KOPT-K1 (cell line): ENCODE measurements around the gene GNA12.

ENCODE experiments used
- H3K27ac ChIP-seq: fragments of 200-600 bp; sonication (generic); 2 replicates; pipeline ENCODE4 v1.5.1; 2016; ENCODE audit warnings: antibody characterized with exemption, mild to moderate bottlenecking, low read depth, low read length; ENCODE audit not compliant: poor library complexity, severe bottlenecking
- H3K36me3 ChIP-seq: fragments of 200-600 bp; sonication (generic); 2 replicates; pipeline ENCODE4 v1.5.1; 2017; ENCODE audit warnings: antibody characterized with exemption, mild to moderate bottlenecking, low read length, moderate library complexity; ENCODE audit not compliant: insufficient read depth
- H3K9me3 ChIP-seq: fragments of 200-600 bp; sonication (generic); 2 replicates; pipeline ENCODE4 v1.5.1; 2017; ENCODE audit warnings: antibody characterized with exemption, low read length, mild to moderate bottlenecking; ENCODE audit not compliant: insufficient read depth, poor library complexity, severe bottlenecking

The GNA12 gene

GRCh38 chr7:2799253-2799652 is 44.9 kb downstream of the GNA12 start:
- Histone ChIP-seq H3K9me3 (no peaks in the 10 kb centered on the region), H3K27ac (no peak overlapping the region), H3K36me3 (peaks cover 6% of the 10 kb centered on the region; the same call in 1 of the 2 replicates)

DNA sequence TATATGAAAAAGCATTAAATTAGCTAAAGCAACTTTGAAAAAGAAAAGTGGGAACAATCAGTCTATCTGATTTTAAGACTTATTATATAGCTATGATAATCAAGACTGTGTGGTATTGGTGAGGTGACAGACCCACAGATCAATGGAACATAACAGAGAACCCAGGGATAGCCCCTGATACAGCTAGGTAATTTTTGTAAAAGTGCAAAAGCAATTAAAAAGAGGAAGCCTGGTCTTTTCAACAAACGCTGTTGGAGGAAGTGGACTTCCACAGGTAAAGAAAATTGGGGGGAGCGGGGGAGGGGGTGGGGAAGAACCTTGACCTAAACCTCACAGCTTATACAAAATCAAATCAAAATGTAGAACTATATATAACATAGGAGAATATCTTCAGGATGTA is 45.4 kb downstream of the GNA12 start:
- Histone ChIP-seq H3K36me3 (peaks cover 12% of the 10 kb centered on the region; the same call in 1 of the 2 replicates), H3K27ac (no peak overlapping the region), H3K9me3 (no peaks in the 10 kb centered on the region)

- no peaks in the 10 kb centered on the region for H3K9me3 ChIP-seq
- no peak overlapping the region for H3K27ac ChIP-seq
- peaks cover 29% of the 10 kb centered on the region; the same call in 1 of the 2 replicates for H3K36me3 ChIP-seq
These were observed 47.5 kb downstream of the GNA12 start for GRCh38 chr7:2796358-2797352.

GRCh38 chr7:2795906-2796305 is 48.2 kb downstream of the GNA12 start:
- Histone ChIP-seq H3K36me3 (peaks cover 33% of the 10 kb centered on the region; the same call in 1 of the 2 replicates), H3K9me3 (no peaks in the 10 kb centered on the region), H3K27ac (no peak overlapping the region)

GRCh38 chr7:2794836-2795636 is 49.1 kb downstream of the GNA12 start:
- H3K36me3 ChIP-seq, result peaks cover 33% of the 10 kb centered on the region; the same call in 1 of the 2 replicates
- H3K27ac ChIP-seq, result no peak overlapping the region
- no peaks in the 10 kb centered on the region for H3K9me3 ChIP-seq

GRCh38 chr7:2792856-2793487 is 51.1 kb downstream of the GNA12 start:
- Histone ChIP-seq H3K36me3 (peaks cover 33% of the 10 kb centered on the region; the same call in 1 of the 2 replicates), H3K27ac (no peak overlapping the region)

GRCh38 chr7:2792235-2792634 is 51.9 kb downstream of the GNA12 start:
- no peaks in the 10 kb centered on the region for H3K9me3 ChIP-seq
- no peak overlapping the region for H3K27ac ChIP-seq
- peaks cover 33% of the 10 kb centered on the region; the same call in 1 of the 2 replicates for H3K36me3 ChIP-seq

More at GRCh38 chr7:2792856-2793487, 51.1 kb downstream of the GNA12 start:
- no peaks in the 10 kb centered on the region for H3K9me3 ChIP-seq

- Histone ChIP-seq H3K9me3 (no peaks in the 10 kb centered on the region), H3K36me3 (peaks cover 33% of the 10 kb centered on the region; the same call in 1 of the 2 replicates), H3K27ac (no peak overlapping the region)
These were observed 52.7 kb downstream of the GNA12 start for GRCh38 chr7:2791390-2791789.

DNA sequence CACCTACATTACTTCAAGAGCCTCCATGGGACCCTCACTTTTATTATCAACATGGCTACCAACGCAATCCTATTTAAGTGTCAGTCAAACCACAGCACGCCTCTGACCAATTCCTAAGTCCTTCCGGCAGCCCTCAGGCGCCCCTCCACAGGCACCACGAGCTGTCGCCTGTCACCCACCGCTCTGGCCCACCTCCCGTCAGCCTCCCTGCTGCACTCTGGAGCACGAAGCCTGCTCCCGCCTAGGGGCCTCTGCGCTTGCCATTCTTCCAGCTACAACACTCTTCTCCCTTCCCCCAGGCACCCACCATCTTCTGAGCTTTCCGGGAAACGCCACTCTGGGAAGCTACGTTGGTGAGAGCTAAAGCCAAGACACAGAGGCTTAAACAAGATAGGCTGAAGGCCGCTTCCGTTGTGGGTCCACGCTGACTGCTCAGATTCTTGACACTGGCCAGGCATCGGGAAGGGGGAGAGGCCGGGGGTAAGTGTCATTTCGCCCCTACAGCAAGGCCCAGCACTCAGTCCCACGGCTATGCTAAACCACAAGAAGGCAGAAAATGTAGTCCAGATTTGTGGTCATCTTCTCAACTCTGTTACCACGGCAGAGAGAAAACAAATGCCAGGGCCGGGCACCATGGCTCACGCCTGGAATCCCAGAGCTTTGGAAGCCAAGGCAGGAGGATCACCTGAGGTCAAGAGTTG is 56.7 kb downstream of the GNA12 start:
- Histone ChIP-seq H3K9me3 (no peaks in the 10 kb centered on the region), H3K27ac (no peak overlapping the region), H3K36me3 (peaks cover 11% of the 10 kb centered on the region; the same call in 1 of the 2 replicates)

DNA sequence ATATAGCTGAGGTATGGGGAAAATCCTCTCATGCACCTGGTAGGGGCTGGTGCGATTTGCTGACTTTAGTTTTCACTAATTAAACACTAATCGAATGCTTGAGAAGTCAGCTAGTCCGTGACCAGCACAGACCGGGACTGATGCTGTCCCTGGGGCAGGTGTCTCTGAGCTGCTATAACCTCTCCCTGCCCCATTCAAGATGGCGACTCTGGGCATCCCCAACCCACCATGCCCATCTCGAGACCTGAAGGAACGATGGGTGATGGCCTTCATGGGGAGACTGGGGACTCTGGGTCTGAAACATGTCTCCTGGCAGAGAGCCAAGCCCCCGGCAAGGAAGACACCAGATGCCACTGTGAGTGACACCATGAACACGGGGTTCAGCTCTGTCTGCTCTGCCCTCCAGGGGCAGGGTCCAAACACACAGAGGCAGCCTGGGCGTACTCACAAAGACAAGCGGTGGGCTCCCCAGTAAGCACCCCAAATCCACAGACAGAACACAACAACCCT is 57.4 kb downstream of the GNA12 start:
- H3K27ac ChIP-seq, result no peak overlapping the region
- H3K36me3 ChIP-seq, result peaks cover 5% of the 10 kb centered on the region; the same call in 1 of the 2 replicates
- no peaks in the 10 kb centered on the region for H3K9me3 ChIP-seq

- no peaks in the 10 kb centered on the region; the same call in 1 of the 2 replicates for H3K36me3 ChIP-seq
- no peak overlapping the region for H3K27ac ChIP-seq
- H3K9me3 ChIP-seq, result no peaks in the 10 kb centered on the region
These were observed 59.0 kb downstream of the GNA12 start for GRCh38 chr7:2785071-2785500.

DNA sequence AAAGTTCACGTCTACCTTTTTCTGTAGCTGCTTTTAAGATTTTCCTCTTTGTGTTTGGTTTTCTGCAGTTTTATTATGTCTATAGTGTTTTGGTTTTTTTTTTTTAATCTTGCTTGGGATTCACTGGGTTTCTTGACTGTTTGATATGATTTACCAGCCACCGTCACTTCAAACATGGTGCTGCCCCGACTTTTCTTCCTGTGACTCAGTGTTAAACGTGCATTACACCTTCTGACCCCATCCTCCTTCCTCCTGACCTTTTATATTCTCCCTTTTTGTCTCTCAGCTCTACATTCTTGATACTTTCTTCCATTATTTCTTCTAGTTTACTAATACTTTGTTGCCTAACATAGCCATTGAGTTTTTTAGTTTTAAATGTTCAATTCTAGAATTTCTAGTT is 61.5 kb downstream of the GNA12 start:
- no peaks in the 10 kb centered on the region for H3K9me3 ChIP-seq
- H3K36me3 ChIP-seq, result no peaks in the 10 kb centered on the region; the same call in 1 of the 2 replicates
- H3K27ac ChIP-seq, result no peak overlapping the region

DNA sequence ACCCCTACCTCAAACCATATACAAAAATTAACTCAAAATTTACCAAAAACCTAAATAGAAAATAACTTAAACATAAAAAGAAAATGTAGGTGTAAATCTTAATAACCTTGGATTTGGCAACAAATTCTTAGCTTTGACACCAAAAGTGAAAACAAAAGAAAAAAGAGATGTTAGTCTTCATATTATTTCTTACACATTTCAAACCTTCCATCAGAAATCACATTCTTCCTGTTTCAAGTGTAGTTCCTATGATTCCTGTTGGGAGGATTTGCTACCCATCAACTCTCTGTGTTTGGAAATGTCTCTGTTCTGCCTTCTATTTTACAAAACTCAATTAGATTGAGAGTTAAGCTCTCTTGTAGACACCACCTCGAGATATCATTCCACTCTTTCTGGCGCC is 62.0 kb downstream of the GNA12 start:
- no peak overlapping the region for H3K27ac ChIP-seq
- no peaks in the 10 kb centered on the region for H3K9me3 ChIP-seq
- no peaks in the 10 kb centered on the region; the same call in 1 of the 2 replicates for H3K36me3 ChIP-seq

DNA sequence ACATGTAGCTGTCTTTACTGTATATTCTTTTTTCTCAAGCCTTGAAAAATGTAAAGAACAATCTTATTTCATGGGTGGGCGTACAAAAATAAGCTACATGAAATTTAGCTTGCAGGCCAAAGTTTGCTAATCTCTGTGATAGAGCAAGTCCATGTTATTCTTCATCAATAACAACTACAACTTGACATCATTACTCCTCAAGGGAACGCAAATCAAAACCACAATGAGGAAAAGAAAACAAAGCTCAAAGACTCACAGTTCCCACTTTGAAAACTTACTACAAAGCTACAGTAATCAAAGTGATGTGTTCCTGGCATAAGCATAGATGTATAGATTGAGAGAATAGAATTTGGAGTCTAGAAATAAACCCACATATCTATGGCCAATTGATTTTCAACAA is 62.5 kb downstream of the GNA12 start:
- Histone ChIP-seq H3K27ac (no peak overlapping the region), H3K36me3 (no peaks in the 10 kb centered on the region; the same call in 1 of the 2 replicates), H3K9me3 (no peaks in the 10 kb centered on the region)
